ENCODE results near the gene RYR2. TPM values are rescaled to one million over a fixed set of nuclear protein-coding genes. Genes with fewer than 3 reads are reported as not detected.

RYR2 gene
- total RNA-seq, 1 donor from 2014 or later = not detected

GRCh38 chr1:237640011-237640671, 598.2 kb downstream of the RYR2 start:
- no peaks in the 10 kb centered on the region for H3K27me3 ChIP-seq (ENCODE audit: control insufficient read depth, insufficient read depth, low read length)
- no peak for DNase-seq (ENCODE audit: low read depth)
- no peak for TF ChIP-seq CTCF (IDR thresholded peaks at IDR 0.05; ENCODE audit: insufficient read depth, low read length, poor library complexity, severe bottlenecking)

GRCh38 chr1:237640966-237641365, 599.0 kb downstream of the RYR2 start:
- no peak for DNase-seq (ENCODE audit: low read depth)
- Histone ChIP-seq H3K4me3 (ENCODE audit: low read depth, low read length) (no peak overlapping the region), H3K27me3 (ENCODE audit: control insufficient read depth, insufficient read depth, low read length) (no peaks in the 10 kb centered on the region), H3K36me3 (ENCODE audit: control insufficient read depth, insufficient read depth, low read length) (no peaks in the 10 kb centered on the region)
- TF ChIP-seq CTCF (IDR thresholded peaks at IDR 0.05; ENCODE audit: insufficient read depth, low read length, poor library complexity, severe bottlenecking) = no peak

More at GRCh38 chr1:237640011-237640671, 598.2 kb downstream of the RYR2 start:
- no peaks in the 10 kb centered on the region for H3K36me3 ChIP-seq (ENCODE audit: control insufficient read depth, insufficient read depth, low read length)
- no peak overlapping the region for H3K4me3 ChIP-seq (ENCODE audit: low read depth, low read length)

GRCh38 chr1:237650809-237651208, 608.8 kb downstream of the RYR2 start:
- H3K4me3 ChIP-seq (ENCODE audit: low read depth, low read length) = no peak overlapping the region
- no peak for DNase-seq (ENCODE audit: low read depth)

GRCh38 chr1:237655778-237656177, 613.8 kb downstream of the RYR2 start:
- DNase-seq (ENCODE audit: low read depth) = no peak
- no peak for TF ChIP-seq CTCF (IDR thresholded peaks at IDR 0.05; ENCODE audit: insufficient read depth, low read length, poor library complexity, severe bottlenecking)
- Histone ChIP-seq H3K36me3 (ENCODE audit: control insufficient read depth, insufficient read depth, low read length) (no peaks in the 10 kb centered on the region), H3K27me3 (ENCODE audit: control insufficient read depth, insufficient read depth, low read length) (no peaks in the 10 kb centered on the region), H3K4me3 (ENCODE audit: low read depth, low read length) (no peak overlapping the region)

More at GRCh38 chr1:237650809-237651208, 608.8 kb downstream of the RYR2 start:
- TF ChIP-seq CTCF (IDR thresholded peaks at IDR 0.05; ENCODE audit: insufficient read depth, low read length, poor library complexity, severe bottlenecking) = no peak
- H3K36me3 ChIP-seq (ENCODE audit: control insufficient read depth, insufficient read depth, low read length) = no peaks in the 10 kb centered on the region
- no peaks in the 10 kb centered on the region for H3K27me3 ChIP-seq (ENCODE audit: control insufficient read depth, insufficient read depth, low read length)

- no peak overlapping the region for H3K4me3 ChIP-seq (ENCODE audit: low read depth, low read length)
- H3K27me3 ChIP-seq (ENCODE audit: control insufficient read depth, insufficient read depth, low read length) = no peaks in the 10 kb centered on the region
- no peak for DNase-seq (ENCODE audit: low read depth)
- no peak for TF ChIP-seq CTCF (IDR thresholded peaks at IDR 0.05; ENCODE audit: insufficient read depth, low read length, poor library complexity, severe bottlenecking)
- no peaks in the 10 kb centered on the region for H3K36me3 ChIP-seq (ENCODE audit: control insufficient read depth, insufficient read depth, low read length)
These were observed 622.4 kb downstream of the RYR2 start for GRCh38 chr1:237664348-237664747.

GRCh38 chr1:237670302-237670701, 628.3 kb downstream of the RYR2 start:
- no peak overlapping the region for H3K4me3 ChIP-seq (ENCODE audit: low read depth, low read length)
- no peaks in the 10 kb centered on the region for H3K36me3 ChIP-seq (ENCODE audit: control insufficient read depth, insufficient read depth, low read length)
- H3K27me3 ChIP-seq (ENCODE audit: control insufficient read depth, insufficient read depth, low read length) = no peaks in the 10 kb centered on the region
- no peak for DNase-seq (ENCODE audit: low read depth)
- TF ChIP-seq CTCF (IDR thresholded peaks at IDR 0.05; ENCODE audit: insufficient read depth, low read length, poor library complexity, severe bottlenecking) = no peak
